Activated CD4-positive, alpha-beta T cell treated with anti-CD3 and anti-CD28 coated beads, Interleukin-2, amount 10 ng/mL, durations not matched to agents 7 days and 5 days (primary cell): ENCODE measurements around the gene FMN1. TPM values are rescaled to one million over a fixed set of nuclear protein-coding genes. Genes with fewer than 3 reads are reported as not detected.

Experiments
- CTCF ChIA-PET: fragments of 350-600 bp; sonication (Branson Sonifier 250); formaldehyde crosslinking; loops from one replicate; lab custom pipeline; 2021; ENCODE audit warnings: antibody characterized with exemption; lab: Charles Lee
- POLR2A ChIA-PET: fragments of 350-600 bp; sonication (Branson Sonifier 250); formaldehyde crosslinking; loops from one replicate; lab custom pipeline; 2021; ENCODE audit warnings: antibody characterized with exemption; lab: Charles Lee
- DNase-seq: peaks from one replicate; pipeline ENCODE4 v3.0.0-alpha.2; 2020
- H3K27ac Mint-ChIP-seq: one replicate; pipeline ENCODE4 v1.8.0; 2021; ENCODE audit warnings: mild to moderate bottlenecking, moderate library complexity, mixed read lengths
- H3K27me3 Mint-ChIP-seq: one replicate; pipeline ENCODE4 v1.8.0; 2021; ENCODE audit warnings: mixed read lengths
- H3K36me3 Mint-ChIP-seq: one replicate; pipeline ENCODE4 v1.8.0; 2021; ENCODE audit warnings: low read depth, mixed read lengths
- H3K4me1 Mint-ChIP-seq: one replicate; pipeline ENCODE4 v1.8.0; 2021; ENCODE audit warnings: mixed read lengths
- H3K4me3 Mint-ChIP-seq: one replicate; pipeline ENCODE4 v1.8.0; 2021; ENCODE audit warnings: mild to moderate bottlenecking, moderate library complexity, mixed read lengths
- H3K9me3 Mint-ChIP-seq: one replicate; pipeline ENCODE4 v1.8.0; 2021; ENCODE audit warnings: mixed read lengths
- total RNA-seq, 2 experiments: library from RNA; stranded (reverse); gene quantifications; one replicate each; pipeline ENCODE4 v1.2.3, GENCODE V29; 2021

FMN1 gene
- total RNA-seq, 2 experiments from 2014 or later = 0.04 to 0.12 TPM

- ChIA-PET POLR2A (no interaction called here), CTCF (no interaction called here)
- H3K4me1 Mint-ChIP-seq = peaks cover 13% of the 10 kb centered on the region
- no peak overlapping the region for H3K4me3 Mint-ChIP-seq
- no peaks in the 10 kb centered on the region for H3K36me3 Mint-ChIP-seq
- H3K27me3 Mint-ChIP-seq = peaks cover 8% of the 10 kb centered on the region
- no peaks in the 10 kb centered on the region for H3K9me3 Mint-ChIP-seq
- DNase-seq = no peak
- no peak overlapping the region for H3K27ac Mint-ChIP-seq
These were observed 86.6 kb downstream of the FMN1 start for GRCh38 chr15:33107950-33108349.

- Mint-ChIP-seq H3K4me1 (peaks cover 13% of the 10 kb centered on the region), H3K9me3 (no peaks in the 10 kb centered on the region), H3K27ac (peak overlapping the region; percentile 76), H3K36me3 (no peaks in the 10 kb centered on the region), H3K4me3 (no peak overlapping the region), H3K27me3 (peaks cover 11% of the 10 kb centered on the region)
- ChIA-PET CTCF (no interaction called here), POLR2A (no interaction called here)
- peak; percentile 49 for DNase-seq
These were observed 90.3 kb downstream of the FMN1 start for GRCh38 chr15:33104212-33104611.

- no peak for DNase-seq
- Mint-ChIP-seq H3K27me3 (peaks cover 4% of the 10 kb centered on the region), H3K36me3 (no peaks in the 10 kb centered on the region), H3K27ac (no peak overlapping the region), H3K4me1 (peaks cover 13% of the 10 kb centered on the region), H3K9me3 (no peaks in the 10 kb centered on the region), H3K4me3 (no peak overlapping the region)
- ChIA-PET CTCF (no interaction called here), POLR2A (no interaction called here)
These were observed 93.5 kb downstream of the FMN1 start for GRCh38 chr15:33101036-33101435.

DNA sequence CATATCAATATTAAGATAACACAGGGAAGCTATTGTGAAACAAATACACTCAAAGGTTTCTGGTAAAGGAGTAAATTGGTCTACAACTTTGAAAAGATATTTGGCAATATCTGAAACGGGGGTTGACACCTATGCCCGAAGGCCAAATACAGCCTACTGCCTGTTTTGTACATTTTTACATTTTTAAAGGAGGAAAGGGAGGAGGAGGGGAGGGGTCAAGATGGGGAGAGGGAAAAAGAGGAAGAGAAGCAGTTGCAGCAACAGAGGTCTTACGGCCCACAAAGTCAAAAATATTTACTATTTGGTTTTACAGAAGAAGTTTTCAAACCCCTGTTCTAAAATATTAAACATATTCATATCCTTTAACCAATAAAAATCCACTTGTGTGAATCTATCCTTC is 94.2 kb downstream of the FMN1 start:
- CTCF ChIA-PET = no interaction called here
- H3K27ac Mint-ChIP-seq = no peak overlapping the region

GRCh38 chr15:33099739-33100138 is 94.8 kb downstream of the FMN1 start:
- DNase-seq = no peak
- Mint-ChIP-seq H3K9me3 (no peaks in the 10 kb centered on the region), H3K4me3 (no peak overlapping the region), H3K27me3 (peaks cover 4% of the 10 kb centered on the region), H3K4me1 (peaks cover 9% of the 10 kb centered on the region), H3K36me3 (no peaks in the 10 kb centered on the region), H3K27ac (no peak overlapping the region)
- CTCF ChIA-PET = no interaction called here
- POLR2A ChIA-PET = no interaction called here

More for the DNA sequence above, 94.2 kb downstream of the FMN1 start:
- DNase-seq = no peak
- Mint-ChIP-seq H3K4me3 (no peak overlapping the region), H3K9me3 (no peaks in the 10 kb centered on the region), H3K27me3 (peaks cover 4% of the 10 kb centered on the region), H3K36me3 (no peaks in the 10 kb centered on the region), H3K4me1 (peaks cover 13% of the 10 kb centered on the region)
- POLR2A ChIA-PET = no interaction called here

DNA sequence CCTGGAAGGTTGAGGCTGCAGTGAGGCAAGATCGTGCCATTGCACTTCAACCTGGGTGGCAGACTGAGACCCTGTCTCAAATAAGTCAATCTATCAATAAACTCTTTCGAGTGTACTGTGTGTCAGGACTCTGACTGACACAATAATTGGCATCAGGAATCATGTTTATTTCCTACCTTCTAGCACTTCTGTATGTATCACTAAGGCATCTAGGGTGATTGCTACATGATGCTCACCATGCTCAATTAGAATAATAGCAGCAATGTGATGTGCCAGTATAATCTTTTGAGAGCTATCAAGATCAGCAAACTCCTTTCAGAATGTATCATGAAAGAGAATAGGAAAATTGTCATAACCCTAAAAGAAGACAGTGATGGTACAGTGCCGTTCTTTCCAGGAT is 95.3 kb downstream of the FMN1 start:
- Mint-ChIP-seq H3K27me3 (peaks cover 4% of the 10 kb centered on the region), H3K9me3 (no peaks in the 10 kb centered on the region), H3K4me1 (peaks cover 6% of the 10 kb centered on the region), H3K4me3 (no peak overlapping the region), H3K36me3 (no peaks in the 10 kb centered on the region), H3K27ac (no peak overlapping the region)
- CTCF ChIA-PET = no interaction called here
- POLR2A ChIA-PET = no interaction called here
- DNase-seq = no peak

- no peak for DNase-seq
- Mint-ChIP-seq H3K36me3 (no peaks in the 10 kb centered on the region), H3K27me3 (peaks cover 4% of the 10 kb centered on the region), H3K27ac (no peak overlapping the region), H3K9me3 (no peaks in the 10 kb centered on the region), H3K4me3 (no peak overlapping the region), H3K4me1 (no peaks in the 10 kb centered on the region)
- CTCF ChIA-PET = no interaction called here
- POLR2A ChIA-PET = no interaction called here
These were observed 96.1 kb downstream of the FMN1 start for GRCh38 chr15:33098094-33099058.

DNA sequence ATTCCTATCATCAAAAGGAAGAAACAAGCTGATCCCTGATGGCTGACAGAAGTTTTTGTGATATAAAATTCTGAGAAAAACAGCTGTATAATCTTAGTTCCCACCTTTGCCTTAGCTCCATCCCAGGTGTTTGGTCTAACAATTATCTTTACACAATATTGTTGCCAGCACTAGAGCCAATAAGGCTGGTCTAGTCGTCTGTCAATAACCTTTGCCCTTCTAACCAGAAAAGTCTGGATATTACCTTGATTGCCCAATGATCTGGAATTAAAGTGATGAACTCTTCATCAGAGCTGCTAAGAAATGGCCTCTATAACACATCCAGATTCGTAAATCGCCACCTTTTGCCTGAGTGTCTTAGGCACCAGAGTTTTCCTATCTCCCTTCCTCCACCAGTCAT is 98.4 kb downstream of the FMN1 start:
- H3K9me3 Mint-ChIP-seq = no peaks in the 10 kb centered on the region
- POLR2A ChIA-PET = no interaction called here
- H3K36me3 Mint-ChIP-seq = no peaks in the 10 kb centered on the region
- CTCF ChIA-PET = interaction anchor here (0.8 kb wide), 1 partner anchor 10 kb away, joined by 3 read pairs; no protein-coding TSS in a partner anchor
- peaks cover 9% of the 10 kb centered on the region for H3K4me1 Mint-ChIP-seq
- H3K27me3 Mint-ChIP-seq = peaks cover 2% of the 10 kb centered on the region
- DNase-seq = no peak
- no peak overlapping the region for H3K4me3 Mint-ChIP-seq
- H3K27ac Mint-ChIP-seq = no peak overlapping the region

GRCh38 chr15:33095641-33096040 is 98.9 kb downstream of the FMN1 start:
- Mint-ChIP-seq H3K27me3 (peaks cover 2% of the 10 kb centered on the region), H3K36me3 (no peaks in the 10 kb centered on the region), H3K9me3 (no peaks in the 10 kb centered on the region), H3K4me1 (peaks cover 9% of the 10 kb centered on the region), H3K27ac (no peak overlapping the region), H3K4me3 (no peak overlapping the region)
- ChIA-PET POLR2A (no interaction called here), CTCF (interaction anchor here (0.8 kb wide), 1 partner anchor 11 kb away, joined by 3 read pairs; no protein-coding TSS in a partner anchor)
- DNase-seq = no peak

DNA sequence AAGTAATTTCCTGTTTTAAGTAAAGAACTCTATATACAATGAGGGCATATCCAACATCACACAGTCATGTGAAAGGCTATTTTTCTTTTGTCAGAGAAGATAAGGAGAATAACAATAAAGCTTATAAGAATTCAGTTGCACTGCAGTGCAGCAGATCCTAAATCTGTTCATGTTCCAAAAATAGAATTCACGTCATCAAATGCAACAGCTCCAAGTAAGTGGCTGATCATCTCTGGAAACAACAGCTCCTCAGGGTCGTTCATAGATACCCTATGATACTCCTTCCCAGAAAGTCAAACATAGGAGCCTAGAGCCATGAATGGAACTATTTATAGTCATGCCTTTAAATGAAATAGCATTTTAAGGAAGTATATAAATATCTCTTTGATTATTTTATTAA is 100.2 kb downstream of the FMN1 start:
- DNase-seq = no peak
- peaks cover 9% of the 10 kb centered on the region for H3K4me1 Mint-ChIP-seq
- H3K9me3 Mint-ChIP-seq = no peaks in the 10 kb centered on the region
- H3K27me3 Mint-ChIP-seq = no peaks in the 10 kb centered on the region
- ChIA-PET CTCF (no interaction called here), POLR2A (no interaction called here)
- H3K36me3 Mint-ChIP-seq = no peaks in the 10 kb centered on the region
- no peak overlapping the region for H3K4me3 Mint-ChIP-seq
- H3K27ac Mint-ChIP-seq = no peak overlapping the region

DNA sequence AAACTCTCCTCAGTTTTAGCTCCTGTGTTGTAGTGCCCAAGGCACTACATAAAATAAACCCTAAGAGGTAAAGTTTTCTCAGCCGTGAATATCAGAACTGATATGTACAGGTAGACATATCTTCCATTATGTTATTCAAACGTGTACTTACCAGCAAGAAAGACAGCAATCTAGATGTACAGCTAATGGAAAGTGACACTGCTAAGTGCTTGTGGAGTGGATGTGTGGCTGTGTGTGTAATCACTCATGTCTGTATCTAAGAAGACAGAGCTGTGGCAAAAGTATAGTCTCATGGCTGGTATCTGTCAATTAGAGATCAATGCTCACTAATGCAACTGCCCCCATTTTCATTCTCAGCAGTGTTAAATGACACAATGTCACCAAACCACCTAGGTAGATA is 101.3 kb downstream of the FMN1 start:
- Mint-ChIP-seq H3K9me3 (no peaks in the 10 kb centered on the region), H3K4me1 (peaks cover 9% of the 10 kb centered on the region), H3K36me3 (no peaks in the 10 kb centered on the region), H3K27me3 (no peaks in the 10 kb centered on the region), H3K4me3 (no peak overlapping the region), H3K27ac (no peak overlapping the region)
- DNase-seq = no peak
- CTCF ChIA-PET = no interaction called here
- POLR2A ChIA-PET = no interaction called here

DNA sequence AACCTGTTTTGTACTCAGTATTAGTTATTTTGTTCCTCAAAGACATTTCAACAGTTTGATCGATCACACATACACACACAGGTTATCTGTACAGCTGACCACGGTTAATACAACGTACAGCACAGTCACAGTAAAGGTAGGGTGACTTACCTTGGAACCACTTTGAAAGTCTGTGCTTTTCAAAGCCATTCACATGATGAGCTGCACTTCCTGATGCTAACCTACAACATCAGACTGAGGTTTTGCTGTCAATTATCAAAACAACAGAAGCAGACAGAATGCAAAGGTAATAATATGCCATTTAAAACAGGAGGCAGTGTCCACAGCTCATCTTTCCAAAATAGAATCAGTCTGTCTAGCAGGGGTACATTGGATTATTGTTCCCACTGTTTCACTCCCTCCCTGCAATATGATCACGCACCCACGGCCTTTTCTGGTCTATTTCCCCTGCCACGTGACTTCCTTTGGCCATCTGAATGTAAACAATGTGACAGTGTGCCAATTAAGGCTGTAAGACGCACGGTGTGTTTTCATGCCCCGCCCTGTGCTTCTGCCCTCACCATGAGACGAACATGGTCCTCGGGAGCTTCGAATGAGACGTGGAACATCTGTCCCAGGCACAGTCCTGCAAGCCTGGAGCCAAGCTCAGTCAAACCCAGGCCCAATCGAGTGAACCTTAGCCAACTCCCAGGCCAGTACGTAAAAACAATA is 102.4 kb downstream of the FMN1 start:
- Mint-ChIP-seq H3K4me1 (peaks cover 9% of the 10 kb centered on the region), H3K9me3 (no peaks in the 10 kb centered on the region), H3K4me3 (no peak overlapping the region), H3K27me3 (no peaks in the 10 kb centered on the region), H3K27ac (no peak overlapping the region), H3K36me3 (no peaks in the 10 kb centered on the region)
- no peak for DNase-seq
- CTCF ChIA-PET = interaction anchor here (0.6 kb wide), 1 partner anchor 303 kb away, joined by 3 read pairs; no protein-coding TSS in a partner anchor
- POLR2A ChIA-PET = no interaction called here
